ENCODE measurements around the gene MAPK8IP1.
A peak's percentile ranks its signal among the peaks of the same experiment; 100 is the strongest.
"Not testable (repeated sequence)": the region's sequence is repeated elsewhere in the genome, so short reads cannot be mapped to it uniquely, and the experiment has no call there.

Gene MAPK8IP1

GRCh38 chr11:45890886-45891550 lies 5.6 kb downstream of the MAPK8IP1 start:
- DNase-seq (ENCODE audit: low read depth): no peak

- no peak for DNase-seq (ENCODE audit: low read depth)
These were observed 7.4 kb downstream of the MAPK8IP1 start for GRCh38 chr11:45892856-45893255.

- no peak for DNase-seq (ENCODE audit: low read depth)
These were observed 9.2 kb downstream of the MAPK8IP1 start for GRCh38 chr11:45894555-45895247.

DNA sequence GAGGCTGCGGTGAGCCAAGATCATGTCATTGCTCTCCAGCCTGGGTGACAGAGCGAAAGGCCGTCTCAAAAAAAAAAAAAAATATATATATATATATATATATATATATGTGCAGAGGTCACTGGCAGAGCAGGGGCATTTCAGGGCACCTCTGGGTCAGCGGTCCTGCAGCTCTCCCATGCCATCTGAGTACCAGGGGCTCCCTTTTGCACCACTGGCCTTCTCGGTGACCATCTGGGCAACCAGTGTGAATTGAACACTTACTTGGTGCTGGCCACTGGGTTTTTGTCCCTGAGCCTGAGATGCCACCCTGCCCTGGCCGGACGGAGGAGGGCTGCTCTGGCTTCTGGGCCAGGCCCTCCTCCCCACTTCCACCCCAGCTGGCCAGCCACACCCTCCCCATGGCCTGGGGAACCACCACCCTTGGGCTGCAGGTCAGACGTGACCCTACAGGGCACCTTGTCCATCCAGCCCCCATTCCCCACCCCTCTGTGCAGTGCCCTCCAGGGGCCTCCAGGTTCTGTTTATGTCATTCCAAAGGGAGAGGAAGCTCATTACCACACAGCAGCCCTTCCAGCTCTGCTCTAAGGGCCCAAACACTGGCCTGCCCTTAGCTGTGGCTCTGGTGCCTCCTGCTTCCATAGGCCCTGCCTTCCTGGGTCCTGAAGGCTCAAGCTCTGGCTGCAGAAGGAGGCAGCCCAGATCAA lies 10.3 kb downstream of the MAPK8IP1 start:
- no peak for DNase-seq (ENCODE audit: low read depth)

GRCh38 chr11:45896422-45896984 lies 11.1 kb downstream of the MAPK8IP1 start:
- no peak for DNase-seq (ENCODE audit: low read depth)

GRCh38 chr11:45897556-45897955 lies 12.1 kb downstream of the MAPK8IP1 start:
- DNase-seq (ENCODE audit: low read depth): no peak

- DNase-seq (ENCODE audit: low read depth): no peak
These were observed 13.6 kb downstream of the MAPK8IP1 start for GRCh38 chr11:45899086-45899447.

DNA sequence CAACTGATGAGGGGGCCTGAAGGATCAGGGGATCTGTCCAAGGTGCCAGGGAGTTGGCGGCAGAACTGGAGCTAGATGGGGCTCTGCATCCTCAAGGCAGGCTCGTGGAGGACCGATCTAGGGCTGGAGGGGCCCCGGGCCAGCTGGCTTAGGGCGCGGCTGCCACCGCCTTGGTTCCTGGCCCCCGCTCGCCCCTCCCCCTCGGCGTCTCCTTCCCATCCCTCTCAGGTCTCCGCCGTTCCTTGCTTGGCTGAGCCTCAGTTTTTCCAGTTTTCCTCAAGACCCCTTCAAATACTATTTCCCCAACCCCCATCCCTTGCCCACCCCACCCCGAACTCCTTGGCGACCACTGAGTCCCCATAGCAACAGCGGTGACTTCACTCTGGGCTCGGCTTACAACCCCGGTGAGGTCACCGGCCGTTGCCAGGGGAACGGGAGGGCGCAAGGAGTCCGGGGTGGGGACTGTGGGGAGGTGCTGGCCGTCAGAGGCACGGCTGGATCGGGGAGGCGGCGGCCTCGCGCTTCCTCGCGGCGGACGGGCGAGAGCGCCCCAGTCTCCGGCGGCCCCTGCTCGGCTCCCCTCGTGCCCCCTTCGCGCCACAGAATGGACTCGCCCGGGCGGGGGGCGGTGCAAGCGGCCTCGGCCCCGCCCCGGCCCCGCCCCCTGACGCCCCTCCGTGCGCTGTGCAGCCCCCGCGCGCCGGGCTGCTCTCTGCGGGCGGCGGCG lies 14.2 kb downstream of the MAPK8IP1 start:
- DNase-seq (ENCODE audit: low read depth): peak; percentile 65

GRCh38 chr11:45900175-45900800 lies 14.8 kb downstream of the MAPK8IP1 start:
- not testable (repeated sequence) for DNase-seq (ENCODE audit: low read depth)

DNA sequence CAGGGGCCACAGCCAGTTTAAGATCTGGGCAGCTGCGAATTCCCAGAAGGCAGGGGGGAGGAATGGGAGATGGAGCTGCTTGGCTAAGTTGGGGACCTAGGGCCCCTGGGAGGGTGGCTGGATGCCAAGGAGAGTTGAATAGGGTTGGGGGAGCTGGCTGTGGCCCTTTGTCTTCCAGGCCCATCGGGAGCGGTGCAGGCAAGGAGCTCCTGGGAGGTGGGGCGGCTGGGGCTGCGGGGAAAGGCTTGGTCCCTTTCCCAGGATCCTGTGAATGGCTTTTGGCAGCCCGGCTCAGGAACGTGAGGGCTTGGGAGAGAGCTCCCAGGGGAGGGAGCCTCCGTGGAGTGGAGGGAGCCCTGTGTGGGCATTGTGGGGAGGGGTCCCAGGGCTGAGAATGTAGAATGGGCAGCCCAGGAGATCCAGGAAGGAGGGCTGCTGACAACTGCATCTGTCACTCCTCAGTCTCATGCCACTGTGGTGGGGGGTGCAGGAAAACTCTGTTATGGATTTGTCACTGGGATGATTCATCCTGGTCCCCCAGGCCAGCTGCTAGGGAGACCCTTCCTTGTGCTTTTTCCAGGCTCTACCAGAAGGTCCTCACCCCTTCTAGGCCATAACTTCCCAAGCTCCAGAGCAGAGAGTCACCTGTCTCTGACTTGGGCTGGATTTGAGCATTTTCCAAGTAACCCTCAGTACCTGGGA lies 15.6 kb downstream of the MAPK8IP1 start:
- no peak for DNase-seq (ENCODE audit: low read depth)

GRCh38 chr11:45901626-45902025 lies 16.2 kb downstream of the MAPK8IP1 start:
- no peak for DNase-seq (ENCODE audit: low read depth)

DNA sequence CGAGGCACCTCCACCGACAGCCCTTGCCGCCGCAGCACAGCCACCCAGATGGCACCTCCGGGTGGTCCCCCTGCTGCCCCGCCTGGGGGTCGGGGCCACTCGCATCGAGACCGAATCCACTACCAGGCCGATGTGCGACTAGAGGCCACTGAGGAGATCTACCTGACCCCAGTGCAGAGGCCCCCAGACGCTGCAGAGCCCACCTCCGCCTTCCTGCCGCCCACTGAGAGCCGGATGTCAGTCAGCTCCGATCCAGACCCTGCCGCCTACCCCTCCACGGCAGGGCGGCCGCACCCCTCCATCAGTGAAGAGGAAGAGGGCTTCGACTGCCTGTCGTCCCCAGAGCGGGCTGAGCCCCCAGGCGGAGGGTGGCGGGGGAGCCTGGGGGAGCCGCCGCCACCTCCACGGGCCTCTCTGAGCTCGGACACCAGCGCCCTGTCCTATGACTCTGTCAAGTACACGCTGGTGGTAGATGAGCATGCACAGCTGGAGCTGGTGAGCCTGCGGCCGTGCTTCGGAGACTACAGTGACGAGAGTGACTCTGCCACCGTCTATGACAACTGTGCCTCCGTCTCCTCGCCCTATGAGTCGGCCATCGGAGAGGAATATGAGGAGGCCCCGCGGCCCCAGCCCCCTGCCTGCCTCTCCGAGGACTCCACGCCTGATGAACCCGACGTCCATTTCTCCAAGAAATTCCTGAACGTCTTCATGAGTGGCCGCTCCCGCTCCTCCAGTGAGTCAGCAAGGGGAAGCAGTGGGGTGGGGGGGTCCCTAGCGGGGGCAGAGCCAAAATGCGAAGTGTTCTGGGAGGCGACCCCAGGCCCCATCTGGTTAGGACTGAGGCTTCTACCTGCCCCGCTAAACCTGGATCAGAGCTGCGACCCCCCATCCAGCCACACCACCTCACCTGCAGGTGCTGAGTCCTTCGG lies 17.3 kb downstream of the MAPK8IP1 start:
- no peak for DNase-seq (ENCODE audit: low read depth)

DNA sequence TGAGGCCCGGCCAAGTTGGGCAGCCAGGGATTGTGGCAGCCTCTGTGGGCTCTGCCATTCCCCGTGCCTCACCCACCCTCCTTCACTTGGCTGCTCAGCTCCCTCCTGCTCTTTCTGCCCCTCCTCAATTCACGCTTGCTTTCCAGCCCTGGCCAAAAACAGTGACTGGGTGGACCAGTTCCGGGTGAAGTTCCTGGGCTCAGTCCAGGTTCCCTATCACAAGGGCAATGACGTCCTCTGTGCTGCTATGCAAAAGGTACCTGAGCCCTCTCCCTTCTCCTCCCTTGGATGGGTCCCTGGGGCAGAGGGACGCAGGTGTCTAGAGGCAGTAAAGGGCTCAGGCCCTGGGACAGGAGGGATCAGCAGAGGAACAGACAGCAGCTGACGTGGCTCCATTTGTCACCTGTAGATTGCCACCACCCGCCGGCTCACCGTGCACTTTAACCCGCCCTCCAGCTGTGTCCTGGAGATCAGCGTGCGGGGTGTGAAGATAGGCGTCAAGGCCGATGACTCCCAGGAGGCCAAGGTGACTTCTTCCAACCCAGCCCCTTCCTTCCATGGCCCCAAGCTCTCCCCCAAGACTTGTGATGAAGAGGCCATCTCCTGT lies 19.0 kb downstream of the MAPK8IP1 start:
- DNase-seq (ENCODE audit: low read depth): no peak

DNA sequence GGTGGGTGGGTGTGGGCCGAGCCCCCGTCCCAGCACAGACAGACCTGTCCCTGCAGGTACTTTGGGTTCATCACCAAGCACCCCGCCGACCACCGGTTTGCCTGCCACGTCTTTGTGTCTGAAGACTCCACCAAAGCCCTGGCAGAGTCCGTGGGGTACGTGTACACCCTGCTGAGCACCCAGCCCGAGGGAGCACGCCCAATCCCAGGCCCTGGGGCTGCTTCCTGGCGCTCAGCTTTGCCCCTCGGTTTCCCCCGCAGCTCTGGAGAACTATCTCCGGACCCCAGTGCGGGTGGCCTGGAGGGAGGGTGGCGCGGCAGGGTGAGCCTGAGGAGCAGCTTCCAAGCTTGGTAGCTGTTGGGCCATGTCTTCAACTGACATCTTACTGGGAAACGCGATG lies 19.6 kb downstream of the MAPK8IP1 start:
- no peak for DNase-seq (ENCODE audit: low read depth)

DNA sequence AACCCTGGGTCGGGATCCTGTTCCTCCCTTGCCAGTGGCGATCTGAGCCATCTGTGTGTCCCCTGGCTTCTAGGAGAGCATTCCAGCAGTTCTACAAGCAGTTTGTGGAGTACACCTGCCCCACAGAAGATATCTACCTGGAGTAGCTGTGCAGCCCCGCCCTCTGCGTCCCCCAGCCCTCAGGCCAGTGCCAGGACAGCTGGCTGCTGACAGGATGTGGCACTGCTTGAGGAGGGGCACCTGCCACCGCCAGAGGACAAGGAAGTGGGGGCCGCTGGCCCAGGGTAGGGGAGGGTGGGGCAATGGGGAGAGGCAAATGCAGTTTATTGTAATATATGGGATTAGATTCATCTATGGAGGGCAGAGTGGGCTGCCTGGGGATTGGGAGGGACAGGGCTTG lies 20.1 kb downstream of the MAPK8IP1 start:
- DNase-seq (ENCODE audit: low read depth): not testable (repeated sequence)

- DNase-seq (ENCODE audit: low read depth): no peak
These were observed 20.7 kb downstream of the MAPK8IP1 start for GRCh38 chr11:45906096-45906682.

DNA sequence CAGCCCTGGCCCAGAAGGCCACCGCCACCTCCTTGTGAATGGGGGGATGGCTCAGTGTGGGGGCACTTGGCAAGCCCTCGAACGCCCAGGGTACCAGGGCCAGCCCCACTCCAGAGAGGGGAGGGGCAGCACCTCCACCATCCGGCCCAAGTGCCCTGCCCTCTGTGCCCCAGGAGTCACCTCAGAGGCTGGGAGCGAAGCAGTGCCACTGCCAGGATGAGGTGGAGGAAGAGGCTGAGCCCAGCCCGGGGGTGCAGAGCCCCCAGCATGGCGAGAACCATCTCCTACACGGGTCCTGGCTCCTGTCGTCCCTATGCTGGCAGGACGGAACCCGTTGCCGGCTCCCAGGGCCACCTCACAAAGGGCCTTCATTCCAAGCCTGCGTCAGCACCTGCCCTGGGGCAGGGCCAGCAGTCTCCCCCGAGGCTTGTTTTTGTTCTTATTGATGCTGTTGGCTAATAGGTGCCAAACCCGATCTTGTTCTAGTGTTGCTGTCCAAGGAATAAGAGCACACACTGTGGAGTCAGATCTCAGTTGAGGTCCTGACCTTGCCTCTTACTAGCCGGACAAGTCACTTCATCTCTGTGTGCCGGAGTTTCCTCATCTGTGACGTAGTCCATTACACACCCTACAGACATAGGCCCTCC lies 21.6 kb downstream of the MAPK8IP1 start, which contains the start of gene FREY1:
FREY1 (minus strand) TSS at position 307 of the 647 bp plus-strand sequence; CDS start at position 281, 26 bp downstream.
- no peak for DNase-seq (ENCODE audit: low read depth)

DNA sequence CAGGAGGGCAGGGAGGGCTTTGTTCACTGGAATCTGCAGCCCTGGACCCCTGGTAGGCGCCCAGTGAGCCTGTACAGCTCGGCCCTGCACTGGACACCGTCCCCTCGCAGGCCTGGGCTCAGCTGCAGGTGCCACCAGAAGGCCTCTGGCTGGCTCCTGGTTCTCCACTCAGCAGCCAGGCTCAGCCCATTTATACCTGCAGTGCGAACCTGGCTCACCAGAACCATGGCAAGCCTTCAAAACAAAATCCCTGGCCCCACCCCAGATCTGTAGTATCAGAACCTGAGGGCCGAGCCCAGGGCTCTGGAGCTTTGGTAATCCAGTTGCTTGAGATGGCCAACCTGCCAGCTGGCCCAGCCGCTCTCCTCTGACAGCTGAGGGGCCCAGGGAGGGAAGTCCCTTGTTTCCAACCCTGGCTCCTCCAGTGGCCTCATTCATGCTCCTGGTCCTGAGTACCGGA lies 22.5 kb downstream of the MAPK8IP1 start:
- DNase-seq (ENCODE audit: low read depth): no peak
